Loucy (cell line): ENCODE results near the gene UNC13D.

Experiments
- H2AFZ ChIP-seq: fragments of 200-600 bp; sonication (generic); 2 replicates; pipeline ENCODE4 v1.6.0; 2016; ENCODE audit warnings: antibody characterized with exemption, mild to moderate bottlenecking, low read length, moderate library complexity
- H3F3A ChIP-seq: fragments of 200-600 bp; 2 replicates; pipeline ENCODE4 v1.6.0; 2016; ENCODE audit warnings: antibody characterized with exemption, low read depth, mild to moderate bottlenecking
- H3K27me3 ChIP-seq: fragments of 200-600 bp; sonication (generic); 2 replicates; pipeline ENCODE4 v1.6.1; 2014; ENCODE audit warnings: low read length, mild to moderate bottlenecking; ENCODE audit not compliant: insufficient read depth, poor library complexity, severe bottlenecking
- H3K36me3 ChIP-seq: fragments of 200-600 bp; sonication (generic); 2 replicates; pipeline ENCODE4 v1.6.1; 2016; ENCODE audit warnings: low read length; ENCODE audit not compliant: insufficient read depth
- H3K4me1 ChIP-seq: fragments of 200-600 bp; sonication (generic); 2 replicates; pipeline ENCODE4 v1.5.1; 2014; ENCODE audit warnings: low read length, mild to moderate bottlenecking; ENCODE audit not compliant: insufficient read depth, poor library complexity, severe bottlenecking
- H3K4me2 ChIP-seq: fragments of 200-600 bp; sonication (generic); 2 replicates; pipeline ENCODE4 v1.6.0; 2014; ENCODE audit warnings: antibody characterized with exemption, low read length, low read depth, mild to moderate bottlenecking; ENCODE audit not compliant: poor library complexity, severe bottlenecking
- H3K4me3 ChIP-seq: fragments of 200-600 bp; sonication (generic); 2 replicates; pipeline ENCODE4 v1.5.1; 2014; ENCODE audit warnings: low read length, mild to moderate bottlenecking, mixed read lengths; ENCODE audit not compliant: poor library complexity, severe bottlenecking
- H3K79me2 ChIP-seq: fragments of 200-600 bp; sonication (generic); 2 replicates; pipeline ENCODE4 v1.6.1; 2014; ENCODE audit warnings: low read length; ENCODE audit not compliant: insufficient read depth
- H3K9ac ChIP-seq: fragments of 200-600 bp; sonication (generic); 2 replicates; pipeline ENCODE4 v1.6.0; 2014; ENCODE audit warnings: mild to moderate bottlenecking, low read depth, low read length, moderate library complexity; ENCODE audit not compliant: poor library complexity, severe bottlenecking
- H3K9me2 ChIP-seq: fragments of 200-600 bp; sonication (generic); replicated peaks from 2 replicates; pipeline ENCODE4 v1.6.1; 2016; ENCODE audit warnings: low read depth, low read length, mixed read lengths
- H3K9me3 ChIP-seq: fragments of 200-600 bp; sonication (generic); 2 replicates; pipeline ENCODE4 v1.6.1; 2014; ENCODE audit warnings: mild to moderate bottlenecking, antibody characterized with exemption, low read length, low read depth; ENCODE audit not compliant: insufficient read depth
- H4K20me1 ChIP-seq: fragments of 200-600 bp; sonication (generic); 2 replicates; pipeline ENCODE4 v1.6.0; 2014; ENCODE audit warnings: antibody characterized with exemption, low read length, mild to moderate bottlenecking; ENCODE audit not compliant: insufficient read depth, poor library complexity, severe bottlenecking
- EZH2phosphoT487 ChIP-seq: fragments of 200-600 bp; IDR thresholded peaks from 2 replicates; pipeline ENCODE4 v1.6.1; 2018; ENCODE audit warnings: antibody characterized with exemption, mild to moderate bottlenecking, moderate library complexity, borderline replicate concordance
- TF ChIP-seq, protein P1 (sequence below): fragments of 200-600 bp; sonication (generic); conservative IDR thresholded peaks from 2 replicates; pipeline ENCODE4 v1.5.1; 2014; ENCODE audit warnings: mild to moderate bottlenecking, antibody characterized with exemption, low read length

The UNC13D gene

DNA sequence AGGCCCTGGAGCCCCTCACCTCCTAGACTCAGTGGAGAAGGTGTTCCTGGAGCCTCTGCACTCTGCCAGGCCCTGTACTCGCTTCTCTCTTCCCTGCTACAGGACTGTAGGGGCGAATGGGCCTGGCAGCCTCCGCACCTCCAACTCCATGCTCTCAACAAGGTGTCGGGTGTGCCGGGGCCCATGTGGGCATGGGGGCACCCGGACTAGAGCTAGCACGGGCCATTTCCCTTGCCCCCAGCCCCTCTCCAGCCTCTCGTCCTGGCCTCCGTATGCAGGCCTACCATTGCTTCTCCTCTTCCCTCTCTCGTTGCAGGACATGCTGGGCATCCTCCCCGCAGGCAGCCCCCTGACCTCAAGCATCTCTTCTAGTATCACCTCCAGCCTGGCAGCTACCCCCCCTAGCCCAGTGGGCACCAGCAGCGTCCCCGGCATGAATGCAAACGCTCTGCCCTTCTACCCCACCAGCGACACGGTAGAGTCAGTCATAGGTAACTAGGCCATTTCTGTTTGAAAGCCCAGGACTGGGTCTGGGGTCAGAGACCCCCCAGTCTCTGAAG, 25.8 kb downstream of the UNC13D start:
- Histone ChIP-seq H3K4me2 (no peak overlapping the region), H3K27me3 (no peaks in the 10 kb centered on the region), H3K79me2 (no peaks in the 10 kb centered on the region), H4K20me1 (peaks cover 3% of the 10 kb centered on the region), H3F3A (no peaks in the 10 kb centered on the region), H3K4me3 (no peak overlapping the region), H3K9ac (no peak overlapping the region), H3K4me1 (no peaks in the 10 kb centered on the region), H3K9me2 (no peaks in the 10 kb centered on the region), H3K36me3 (peaks cover 90% of the 10 kb centered on the region; the same call in 1 of the 2 replicates), H3K9me3 (no peaks in the 10 kb centered on the region), H2AFZ (no peak overlapping the region)
- TF ChIP-seq EZH2phosphoT487: no peak
- TF ChIP-seq, protein P1, sequence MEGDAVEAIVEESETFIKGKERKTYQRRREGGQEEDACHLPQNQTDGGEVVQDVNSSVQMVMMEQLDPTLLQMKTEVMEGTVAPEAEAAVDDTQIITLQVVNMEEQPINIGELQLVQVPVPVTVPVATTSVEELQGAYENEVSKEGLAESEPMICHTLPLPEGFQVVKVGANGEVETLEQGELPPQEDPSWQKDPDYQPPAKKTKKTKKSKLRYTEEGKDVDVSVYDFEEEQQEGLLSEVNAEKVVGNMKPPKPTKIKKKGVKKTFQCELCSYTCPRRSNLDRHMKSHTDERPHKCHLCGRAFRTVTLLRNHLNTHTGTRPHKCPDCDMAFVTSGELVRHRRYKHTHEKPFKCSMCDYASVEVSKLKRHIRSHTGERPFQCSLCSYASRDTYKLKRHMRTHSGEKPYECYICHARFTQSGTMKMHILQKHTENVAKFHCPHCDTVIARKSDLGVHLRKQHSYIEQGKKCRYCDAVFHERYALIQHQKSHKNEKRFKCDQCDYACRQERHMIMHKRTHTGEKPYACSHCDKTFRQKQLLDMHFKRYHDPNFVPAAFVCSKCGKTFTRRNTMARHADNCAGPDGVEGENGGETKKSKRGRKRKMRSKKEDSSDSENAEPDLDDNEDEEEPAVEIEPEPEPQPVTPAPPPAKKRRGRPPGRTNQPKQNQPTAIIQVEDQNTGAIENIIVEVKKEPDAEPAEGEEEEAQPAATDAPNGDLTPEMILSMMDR: no peak

DNA sequence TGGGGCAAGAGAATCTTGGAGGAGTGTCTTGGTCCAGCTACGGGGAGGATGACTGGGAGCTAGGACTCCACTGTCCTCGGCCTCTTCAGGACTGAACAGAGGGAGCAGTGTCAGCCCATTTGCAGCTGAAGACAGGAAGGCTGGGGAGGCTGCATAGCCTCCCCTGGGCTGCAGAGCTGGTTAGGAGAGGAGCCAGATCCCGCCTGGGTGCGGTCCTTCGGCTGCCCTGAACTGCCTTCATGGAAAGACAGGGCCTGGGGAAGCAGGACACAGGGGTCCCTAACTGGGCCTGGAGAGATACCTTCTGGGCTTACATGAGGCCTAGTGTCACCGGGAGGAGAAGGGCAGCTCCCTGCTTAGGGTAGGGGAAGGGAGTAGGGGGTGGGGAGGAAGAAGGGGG, 26.6 kb downstream of the UNC13D start:
- Histone ChIP-seq H2AFZ (no peak overlapping the region), H3K4me1 (no peaks in the 10 kb centered on the region), H3K9me3 (no peaks in the 10 kb centered on the region), H3K9ac (no peak overlapping the region), H3K9me2 (no peaks in the 10 kb centered on the region), H3F3A (no peaks in the 10 kb centered on the region), H3K27me3 (no peaks in the 10 kb centered on the region), H3K79me2 (no peaks in the 10 kb centered on the region), H3K4me2 (no peak overlapping the region), H3K36me3 (peaks cover 95% of the 10 kb centered on the region; the same call in 1 of the 2 replicates), H4K20me1 (peaks cover 3% of the 10 kb centered on the region), H3K4me3 (no peak overlapping the region)
- TF ChIP-seq, protein P1: no peak
- no peak for TF ChIP-seq EZH2phosphoT487

GRCh38 chr17:75816693-75817092, 27.5 kb downstream of the UNC13D start:
- no peaks in the 10 kb centered on the region for H3K27me3 ChIP-seq
- H3K4me3 ChIP-seq: no peak overlapping the region
- no peak overlapping the region for H2AFZ ChIP-seq
- no peaks in the 10 kb centered on the region for H3K4me1 ChIP-seq
- TF ChIP-seq, protein P1: no peak
- no peak for TF ChIP-seq EZH2phosphoT487
- no peaks in the 10 kb centered on the region for H3K79me2 ChIP-seq
- H3K9me3 ChIP-seq: no peaks in the 10 kb centered on the region
- peaks cover 3% of the 10 kb centered on the region for H4K20me1 ChIP-seq
- no peaks in the 10 kb centered on the region for H3K9me2 ChIP-seq
- no peak overlapping the region for H3K9ac ChIP-seq
- H3K36me3 ChIP-seq: peaks cover 96% of the 10 kb centered on the region; the same call in 1 of the 2 replicates
- no peaks in the 10 kb centered on the region for H3F3A ChIP-seq
- no peak overlapping the region for H3K4me2 ChIP-seq
